K562 (cell line): ENCODE data around the gene CDR2L. TPM values are rescaled to one million over a fixed set of nuclear protein-coding genes. Genes with fewer than 3 reads are reported as not detected.

Experiments used
- HMG20B ChIP-seq: fragments of 250-450 bp; sonication (Bioruptor Pico); IDR thresholded peaks from 2 replicates; pipeline ENCODE4 v1.5.0; 2021; ENCODE audit warnings: mild to moderate bottlenecking
- ILF3 ChIP-seq: fragments of 450-650 bp; IDR thresholded peaks from 2 replicates; pipeline ENCODE4 v1.6.1; 2018; ENCODE audit warnings: antibody characterized with exemption, mild to moderate bottlenecking, moderate library complexity, borderline replicate concordance
- IRF1 ChIP-seq: sonication (generic); formaldehyde crosslinking; IDR thresholded peaks from 2 replicates; pipeline ENCODE4 v1.8.0; 2022; ENCODE audit warnings: missing genetic modification reagents, mild to moderate bottlenecking, borderline replicate concordance
- PHF20 ChIP-seq: fragments of 450-650 bp; IDR thresholded peaks from 2 replicates; pipeline ENCODE4 v1.6.1; 2018; ENCODE audit not compliant: partially characterized antibody
- SMARCA5 ChIP-seq: fragments of 450-650 bp; IDR thresholded peaks from 2 replicates; pipeline ENCODE4 v1.6.1; 2016
- SMARCE1 ChIP-seq: fragments of 450-650 bp; IDR thresholded peaks from 2 replicates; pipeline ENCODE4 v1.7.1; 2016; ENCODE audit warnings: mild to moderate bottlenecking
- SP2 ChIP-seq: IDR thresholded peaks from 2 replicates; pipeline ENCODE4 v1.6.1; 2011; ENCODE audit warnings: mild to moderate bottlenecking, low read depth, low read length, moderate library complexity; ENCODE audit not compliant: poor library complexity, severe bottlenecking; ENCODE audit errors: extremely low read depth
- WHSC1 ChIP-seq: IDR thresholded peaks from one replicate; pipeline ENCODE4 v1.6.1; 2012; ENCODE audit warnings: low read length, control low read depth, inconsistent platforms
- XRCC4 ChIP-seq: IDR thresholded peaks from one replicate; pipeline ENCODE4 v1.6.1; 2011; ENCODE audit not compliant: insufficient read depth, insufficient read length; ENCODE audit errors: extremely low read depth
- XRCC5 ChIP-seq: fragments of 200-400 bp; formaldehyde crosslinking; IDR thresholded peaks from 2 replicates; pipeline ENCODE4 v1.6.1; 2017; ENCODE audit warnings: low read depth, mild to moderate bottlenecking, low read length
- polyA plus RNA-seq, 8 experiments: library from polyadenylated mRNA; depleted of rRNA in 4 of 8; stranded (reverse) in 5 of 8; unstranded in 3 of 8; fragments of >200 nt; fragmentation: Nextera tagmentation in 2 of 8; fragmentation: Illumina TruSeq in 1 of 8; extraction: Ambion mirVana in 2 of 8; extraction: Trizol in 1 of 8; gene quantifications; 2 replicates each; pipeline versions ENCODE4 v1.2.1 to v1.2.3, GENCODE V29; 2011 to 2014; ENCODE audit warnings: inconsistent platforms in 1 of 8, missing spikeins in 1 of 8
- total RNA-seq, 7 experiments: library from RNA; depleted of rRNA in 6 of 7; stranded (reverse); fragments of >200 nt in 6 of 7; fragmentation: Illumina TruSeq in 2 of 7; extraction: Trizol in 2 of 7; gene quantifications; 2 replicates each; pipeline versions ENCODE4 v1.2.1 to v1.2.3, GENCODE V29; 2011 to 2021; ENCODE audit warnings: low replicate concordance in 1 of 7
- TF ChIP-seq, protein P1 (sequence below): IDR thresholded peaks from 2 replicates; pipeline ENCODE4 v1.6.1; 2016; ENCODE audit warnings: missing genetic modification characterization, missing compliant biosample characterization

Gene CDR2L
- total and polyA plus RNA-seq, 9 of the 15 experiments (the other 6 are each of a cell fraction or from before 2014, with no cell fraction given): 2.7 to 16.0 (median 7.3) TPM

DNA sequence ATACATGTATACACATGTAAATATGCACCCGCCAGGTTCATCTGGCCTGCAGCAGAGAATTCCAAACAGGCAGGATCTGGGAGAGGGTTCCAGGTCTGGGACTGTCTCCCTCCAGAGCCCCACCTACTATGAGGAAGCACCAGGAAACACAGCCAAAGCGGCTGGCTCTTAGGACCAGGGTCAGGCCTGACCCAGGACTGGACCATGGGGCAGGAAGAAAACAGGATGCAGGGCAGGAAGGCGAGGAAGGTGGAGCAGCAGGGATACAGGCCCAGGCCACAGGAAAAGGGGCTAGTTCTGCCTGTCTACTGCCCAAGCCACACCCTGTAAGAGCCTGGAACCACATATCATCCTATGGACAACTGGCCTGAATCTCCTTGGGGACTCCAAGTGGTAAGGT lies 17.0 kb upstream of the CDR2L start (continued):
- TF ChIP-seq PHF20 (no peak), SMARCE1 (no peak), WHSC1 (no peak), ILF3 (no peak), SMARCA5 (no peak), XRCC5 (no peak), SP2 (no peak), XRCC4 (no peak), HMG20B (CRISPR knock-in tag) (no peak), IRF1 (no peak)
- TF ChIP-seq, protein P1, sequence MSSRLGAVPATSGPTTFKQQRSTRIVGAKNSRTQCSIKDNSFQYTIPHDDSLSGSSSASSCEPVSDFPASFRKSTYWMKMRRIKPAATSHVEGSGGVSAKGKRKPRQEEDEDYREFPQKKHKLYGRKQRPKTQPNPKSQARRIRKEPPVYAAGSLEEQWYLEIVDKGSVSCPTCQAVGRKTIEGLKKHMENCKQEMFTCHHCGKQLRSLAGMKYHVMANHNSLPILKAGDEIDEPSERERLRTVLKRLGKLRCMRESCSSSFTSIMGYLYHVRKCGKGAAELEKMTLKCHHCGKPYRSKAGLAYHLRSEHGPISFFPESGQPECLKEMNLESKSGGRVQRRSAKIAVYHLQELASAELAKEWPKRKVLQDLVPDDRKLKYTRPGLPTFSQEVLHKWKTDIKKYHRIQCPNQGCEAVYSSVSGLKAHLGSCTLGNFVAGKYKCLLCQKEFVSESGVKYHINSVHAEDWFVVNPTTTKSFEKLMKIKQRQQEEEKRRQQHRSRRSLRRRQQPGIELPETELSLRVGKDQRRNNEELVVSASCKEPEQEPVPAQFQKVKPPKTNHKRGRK (tag): no peak
